HG03558 (cell line): Measurements from ENCODE around the gene TRANK1.
"Not testable (repeated sequence)": the region's sequence is repeated elsewhere in the genome, so short reads cannot be mapped to it uniquely, and the experiment has no call there.

Source experiments
- ATAC-seq: cut with Tn5 transposase; IDR thresholded peaks from one replicate; pipeline ENCODE4 v1.9.1; 2021; ENCODE audit warnings: moderate number of reproducible peaks; ENCODE audit not compliant: unreplicated experiment; ENCODE audit errors: extremely low read depth

The TRANK1 gene

GRCh38 chr3:36944641-36945270 lies at the start of gene TRANK1:
Gene TRANK1, minus strand, starts transcription at chr3:36945054. Its CDS starts 245 bp downstream, at chr3:36944809.
- peak; percentile 61 for ATAC-seq

DNA sequence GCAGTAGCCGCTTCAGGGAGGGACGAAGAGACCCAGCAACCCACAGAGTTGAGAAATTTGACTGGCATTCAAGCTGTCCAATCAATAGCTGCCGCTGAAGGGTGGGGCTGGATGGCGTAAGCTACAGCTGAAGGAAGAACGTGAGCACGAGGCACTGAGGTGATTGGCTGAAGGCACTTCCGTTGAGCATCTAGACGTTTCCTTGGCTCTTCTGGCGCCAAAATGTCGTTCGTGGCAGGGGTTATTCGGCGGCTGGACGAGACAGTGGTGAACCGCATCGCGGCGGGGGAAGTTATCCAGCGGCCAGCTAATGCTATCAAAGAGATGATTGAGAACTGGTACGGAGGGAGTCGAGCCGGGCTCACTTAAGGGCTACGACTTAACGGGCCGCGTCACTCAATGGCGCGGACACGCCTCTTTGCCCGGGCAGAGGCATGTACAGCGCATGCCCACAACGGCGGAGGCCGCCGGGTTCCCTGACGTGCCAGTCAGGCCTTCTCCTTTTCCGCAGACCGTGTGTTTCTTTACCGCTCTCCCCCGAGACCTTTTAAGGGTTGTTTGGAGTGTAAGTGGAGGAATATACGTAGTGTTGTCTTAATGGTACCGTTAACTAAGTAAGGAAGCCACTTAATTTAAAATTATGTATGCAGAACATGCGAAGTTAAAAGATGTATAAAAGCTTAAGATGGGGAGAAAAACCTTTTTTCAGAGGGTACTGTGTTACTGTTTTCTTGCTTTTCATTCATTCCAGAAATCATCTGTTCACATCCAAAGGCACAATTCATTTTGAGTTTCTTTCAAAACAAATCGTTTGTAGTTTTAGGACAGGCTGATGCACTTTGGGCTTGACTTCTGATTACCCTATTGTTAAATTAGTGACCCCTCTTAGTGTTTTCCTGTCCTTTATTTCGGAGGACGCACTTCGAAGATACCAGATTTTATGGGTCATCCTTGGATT lies 48.8 kb upstream of the TRANK1 start, which contains the start of gene MLH1:
MLH1 (plus strand) TSS at position 193 of the 958 bp plus-strand sequence; CDS start at position 223, 30 bp downstream.
- ATAC-seq, result peak; percentile 90

DNA sequence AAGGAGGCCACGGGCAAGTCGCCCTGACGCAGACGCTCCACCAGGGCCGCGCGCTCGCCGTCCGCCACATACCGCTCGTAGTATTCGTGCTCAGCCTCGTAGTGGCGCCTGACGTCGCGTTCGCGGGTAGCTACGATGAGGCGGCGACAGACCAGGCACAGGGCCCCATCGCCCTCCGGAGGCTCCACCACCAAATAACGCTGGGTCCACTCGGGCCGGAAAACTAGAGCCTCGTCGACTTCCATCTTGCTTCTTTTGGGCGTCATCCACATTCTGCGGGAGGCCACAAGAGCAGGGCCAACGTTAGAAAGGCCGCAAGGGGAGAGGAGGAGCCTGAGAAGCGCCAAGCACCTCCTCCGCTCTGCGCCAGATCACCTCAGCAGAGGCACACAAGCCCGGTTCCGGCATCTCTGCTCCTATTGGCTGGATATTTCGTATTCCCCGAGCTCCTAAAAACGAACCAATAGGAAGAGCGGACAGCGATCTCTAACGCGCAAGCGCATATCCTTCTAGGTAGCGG lies 48.0 kb upstream of the TRANK1 start, which contains the start of gene EPM2AIP1:
EPM2AIP1 (minus strand) TSS at position 326 of the 520 bp plus-strand sequence; CDS start at position 272, 54 bp downstream.
- ATAC-seq, result peak; percentile 10

GRCh38 chr3:36991923-36992805 lies 47.3 kb upstream of the TRANK1 start:
- no peak for ATAC-seq

GRCh38 chr3:36991147-36991546 lies 46.3 kb upstream of the TRANK1 start:
- no peak for ATAC-seq

DNA sequence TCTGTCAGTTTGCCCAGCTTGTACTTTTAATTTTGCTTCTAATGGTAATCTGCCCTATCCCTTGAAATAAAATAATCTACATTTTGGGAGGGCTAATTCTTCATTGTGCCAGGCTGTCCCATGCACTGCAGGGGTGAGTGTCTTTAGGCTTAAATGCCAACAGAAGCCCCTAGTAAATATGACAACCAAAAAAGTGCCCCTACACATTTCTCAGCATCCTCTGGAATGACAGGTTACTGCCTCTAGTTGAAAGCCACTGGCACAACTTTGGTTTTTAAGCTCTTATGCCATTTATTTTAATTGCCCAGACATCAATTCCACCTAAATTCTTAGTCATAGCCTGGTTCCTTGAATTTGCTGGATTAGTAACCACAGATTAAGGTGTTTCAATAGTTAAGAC lies 44.7 kb upstream of the TRANK1 start:
- no peak for ATAC-seq

GRCh38 chr3:36989005-36989404 lies 44.2 kb upstream of the TRANK1 start:
- no peak for ATAC-seq

DNA sequence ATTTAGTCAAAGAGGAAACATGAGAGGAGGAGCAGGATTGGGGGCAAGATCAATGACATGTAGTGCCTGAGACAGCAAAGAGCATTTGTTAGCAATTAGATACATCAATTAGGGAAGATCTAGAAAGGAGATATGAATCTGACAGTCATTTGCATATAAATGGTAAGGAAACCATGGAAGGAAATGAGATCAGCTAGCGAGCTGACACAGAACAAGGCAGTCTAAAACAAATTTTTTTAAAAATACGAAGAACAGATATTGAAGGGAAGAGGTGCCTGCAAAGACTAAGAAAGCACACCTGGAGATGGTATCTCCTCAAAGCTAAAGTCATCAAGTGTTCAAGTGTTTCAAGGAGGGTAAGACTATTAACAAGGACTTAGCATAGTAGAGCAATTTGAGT lies 43.5 kb upstream of the TRANK1 start:
- no peak for ATAC-seq

DNA sequence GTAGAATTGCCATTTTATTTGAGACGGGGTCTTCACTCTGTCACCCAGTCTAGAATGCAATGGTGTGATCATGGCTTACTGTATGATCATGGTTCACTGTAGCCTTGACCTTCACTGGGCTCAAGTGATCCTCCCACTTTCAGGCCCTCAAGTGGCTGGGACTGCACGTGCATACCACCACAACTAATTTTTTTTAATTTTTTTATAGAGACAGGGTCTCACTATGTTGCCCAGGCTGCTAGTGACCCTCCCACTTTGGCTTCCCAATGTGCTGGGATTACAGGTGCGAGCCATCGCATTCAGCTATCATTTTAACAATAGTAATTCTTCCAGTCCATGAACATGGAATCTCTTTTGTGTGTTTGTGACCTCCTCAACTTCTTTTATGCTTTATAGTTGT lies 36.2 kb upstream of the TRANK1 start:
- ATAC-seq, result no peak

- ATAC-seq, result no peak
These were observed 28.3 kb upstream of the TRANK1 start for GRCh38 chr3:36973139-36973538.

- no peak for ATAC-seq
These were observed 27.3 kb upstream of the TRANK1 start for GRCh38 chr3:36972163-36972562.

DNA sequence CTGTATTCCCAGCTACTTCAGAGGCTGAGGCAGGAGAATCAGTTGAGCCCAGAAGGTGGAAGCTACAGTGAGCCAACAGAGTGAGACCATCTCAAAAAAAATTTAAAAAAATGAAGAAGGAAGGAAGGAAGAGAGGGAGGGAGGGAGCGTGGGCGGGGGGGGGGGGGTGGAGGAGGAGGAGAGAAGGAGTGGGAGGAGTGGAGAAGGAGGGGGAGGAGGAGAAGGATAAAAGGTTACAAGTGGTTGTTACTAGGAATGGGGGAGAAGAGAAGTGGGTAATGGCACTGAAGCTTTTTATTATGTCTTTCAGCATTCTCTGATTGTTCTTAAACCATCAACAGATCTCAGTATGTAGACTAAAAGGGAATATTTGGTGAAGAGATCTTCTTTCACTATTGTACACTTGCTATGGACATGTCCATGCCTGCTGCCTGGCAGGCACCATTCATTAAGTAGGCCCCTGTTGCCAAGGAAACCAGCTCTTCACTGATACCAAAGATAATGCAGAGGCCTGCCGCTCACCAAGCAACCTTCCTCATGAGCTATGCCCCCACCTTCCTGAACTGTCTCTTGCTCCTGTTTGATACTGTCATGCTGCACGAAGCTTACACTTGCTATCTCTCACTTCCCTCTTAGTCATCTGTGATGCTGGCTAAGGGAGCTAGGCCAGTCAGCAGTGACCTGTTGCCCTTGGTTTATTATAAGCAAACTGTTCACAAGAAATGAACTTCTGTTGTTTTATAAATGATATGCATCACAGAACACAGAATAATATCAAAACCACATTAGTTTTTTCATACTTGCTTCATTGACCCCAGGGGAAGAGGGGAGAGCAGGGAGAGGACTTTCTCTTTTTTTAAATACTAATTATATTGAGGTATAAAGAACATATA lies 24.9 kb upstream of the TRANK1 start:
- peak; percentile 99 for ATAC-seq

- ATAC-seq, result no peak
These were observed 24.2 kb upstream of the TRANK1 start for GRCh38 chr3:36969085-36969484.

GRCh38 chr3:36965440-36965839 lies 20.6 kb upstream of the TRANK1 start:
- no peak for ATAC-seq

- ATAC-seq, result no peak
These were observed 20.0 kb upstream of the TRANK1 start for GRCh38 chr3:36964817-36965216.

DNA sequence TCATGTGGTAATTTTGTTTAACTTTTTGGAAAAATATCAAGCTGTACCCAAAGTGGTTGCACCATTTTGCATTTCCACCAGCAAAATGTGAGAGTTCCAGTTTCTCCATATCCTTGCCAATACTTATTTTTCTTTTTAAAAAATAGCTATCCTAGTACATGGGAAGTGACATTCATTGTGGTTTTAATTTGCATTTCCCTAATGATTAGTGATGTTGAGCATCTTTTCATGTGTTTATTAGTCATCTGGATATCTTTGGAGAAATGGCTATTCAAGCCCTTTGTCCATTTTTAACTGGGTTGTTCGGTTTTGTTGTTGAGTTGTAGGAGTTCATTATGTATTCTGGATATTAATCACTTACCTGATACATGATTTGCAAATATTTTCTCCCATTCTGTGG lies 19.5 kb upstream of the TRANK1 start:
- no peak for ATAC-seq

GRCh38 chr3:36963008-36963407 lies 18.2 kb upstream of the TRANK1 start:
- not testable (repeated sequence) for ATAC-seq

DNA sequence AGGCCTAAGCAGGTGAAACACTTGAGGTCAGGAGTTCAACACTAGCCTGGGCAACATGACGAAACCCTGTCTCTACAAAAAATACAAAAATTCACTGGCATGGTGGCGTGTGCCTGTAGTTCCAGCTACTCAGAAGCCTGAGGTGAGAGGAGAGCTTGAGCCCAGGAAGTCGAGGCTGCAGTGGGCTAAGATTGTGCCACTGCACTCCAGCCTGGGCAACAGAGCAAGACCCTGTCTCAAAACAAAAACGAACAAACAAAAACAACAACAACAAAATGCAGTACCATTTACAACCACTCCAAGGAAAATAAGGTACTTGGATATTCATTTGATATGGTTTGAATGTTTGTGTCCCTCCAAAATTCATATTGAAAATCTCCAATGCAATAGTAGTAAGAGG lies 15.6 kb upstream of the TRANK1 start:
- no peak for ATAC-seq

GRCh38 chr3:36959821-36960220 lies 15.0 kb upstream of the TRANK1 start:
- ATAC-seq, result no peak
